Measurements from ENCODE around the gene IPCEF1. TPM values are rescaled to one million over a fixed set of nuclear protein-coding genes. Genes with fewer than 3 reads are reported as not detected.

Gene IPCEF1
- total and polyA plus RNA-seq, 2 of the 4 experiments (the other 2 are of a cell fraction), result under 0.01 to 0.03 TPM

DNA sequence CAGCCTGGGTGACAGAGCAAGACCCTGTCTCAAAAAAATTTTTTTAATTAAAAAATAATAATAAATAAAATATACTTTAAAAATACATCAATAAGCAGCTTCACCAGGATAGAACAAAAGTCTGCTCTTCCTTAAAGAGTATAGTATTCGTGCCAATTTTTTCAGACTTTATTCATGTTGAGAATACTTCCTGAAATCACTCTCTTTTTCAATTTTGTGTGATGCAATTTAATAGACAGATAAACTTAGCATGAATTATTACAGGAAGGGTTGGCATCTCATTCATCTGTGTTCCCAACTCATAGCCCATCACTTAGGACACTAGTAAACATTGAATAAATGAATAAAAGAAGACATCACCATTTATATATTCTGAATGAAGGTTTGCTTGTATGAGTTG is 52.4 kb downstream of the IPCEF1 start:
- H2BK20ac ChIP-seq (ENCODE audit: low read depth, low read length), result no peak overlapping the region
- H2AFZ ChIP-seq (replicated peaks; ENCODE audit: low read length, poor library complexity), result no peak overlapping the region
- peaks cover 12% of the 10 kb centered on the region for H3K4me1 ChIP-seq (ENCODE audit: control insufficient read depth, insufficient read depth, low read length)
- H3K27ac ChIP-seq (ENCODE audit: insufficient read depth, low read length), result no peak overlapping the region
- peaks cover 6% of the 10 kb centered on the region for H3K9me1 ChIP-seq (ENCODE audit: insufficient read depth, low read length)
- ATAC-seq (ENCODE audit: low read depth) (no peak), DNase-seq (no peak)
- ChIA-PET POLR2A (ENCODE audit: unreplicated experiment) (no interaction called here), CTCF (no interaction called here)
- H3K9me3 ChIP-seq (ENCODE audit: control insufficient read depth, insufficient read depth, low read length), result no peaks in the 10 kb centered on the region
- WGBS, 2 experiments (ENCODE audit: extremely low coverage in 2 of 2, insufficient read length in 1 of 2), result no CpG with 5 or more reads among the region's 1 CpG
- H3K56ac ChIP-seq (ENCODE audit: extremely low read depth, insufficient read depth, low read length), result no peak overlapping the region
- no peak overlapping the region for H3K23ac ChIP-seq (ENCODE audit: low read depth, low read length)
- no TSS peak for BruUV-seq (replicated peaks)
- H2BK5ac ChIP-seq (ENCODE audit: low read depth, low read length, poor library complexity, severe bottlenecking), result no peak overlapping the region
- H3K27me3 ChIP-seq (ENCODE audit: control insufficient read depth, insufficient read depth, low read length), result no peaks in the 10 kb centered on the region
- no peak overlapping the region for H4K91ac ChIP-seq (ENCODE audit: insufficient read depth, low read depth, low read length)
- H2BK120ac ChIP-seq (ENCODE audit: low read depth, low read length), result no peak overlapping the region
- dilution Hi-C loops (cut with HindIII; ENCODE audit: low sequenced_read_pairs, unreplicated experiment), result no loop called here
- H3K4me2 ChIP-seq (ENCODE audit: low read depth, low read length), result no peak overlapping the region
- no peaks in the 10 kb centered on the region for H3K79me1 ChIP-seq (ENCODE audit: low read depth in 1 of 2, low read length in 2 of 2)
- H4K20me1 ChIP-seq (ENCODE audit: insufficient read depth, low read length), result no peaks in the 10 kb centered on the region
- peak overlapping the region; percentile 10; the same call in 1 of the 2 replicates for H3K4ac ChIP-seq (ENCODE audit: low read depth, low read length)
- TF ChIP-seq USF2 (IDR thresholded peaks at IDR 0.05; ENCODE audit: low read depth, low read length), result no peak
- in situ Hi-C loops (cut with MboI; ENCODE audit: low sequenced_read_pairs), result no loop called here
- no peak overlapping the region for H3K14ac ChIP-seq (replicated peaks; ENCODE audit: low read depth, low read length)
- no peak overlapping the region for H4K5ac ChIP-seq (ENCODE audit: low read depth, low read length)
- no peak overlapping the region for H3K9ac ChIP-seq (ENCODE audit: low read depth, low read length)
- H3K18ac ChIP-seq (ENCODE audit: low read depth, low read length), result no peak overlapping the region
- H3K4me3 ChIP-seq (ENCODE audit: insufficient read depth, low read depth, low read length), result no peak overlapping the region
- H2AK5ac ChIP-seq (ENCODE audit: low read depth, low read length), result no peak overlapping the region
- 0 out of 4 replicates have a peak overlapping the region, but pooled peaks of 1 of the 2 experiments have one; percentile 10 for H4K8ac ChIP-seq (ENCODE audit: low read depth in 2 of 2, low read length in 2 of 2)
- no peaks in the 10 kb centered on the region for H3K36me3 ChIP-seq (ENCODE audit: control insufficient read depth, insufficient read depth, low read length)
- H2AK9ac ChIP-seq (replicated peaks; ENCODE audit: low read depth, low read length, poor library complexity), result no peak overlapping the region
- no peak overlapping the region for H2BK15ac ChIP-seq (ENCODE audit: low read depth, low read length)
- intact Hi-C loops (cut with micrococcal nuclease), result no loop called here
